Gastroesophageal sphincter (tissue), 3 donors: Measurements from ENCODE around the gene KCNQ4.

ENCODE experiments used
- EP300 ChIP-seq: sonication (generic); formaldehyde crosslinking; IDR thresholded peaks from one replicate; pipeline ENCODE4 v1.6.1; 2017; ENCODE audit warnings: antibody characterized with exemption, mild to moderate bottlenecking
- POLR2A ChIP-seq, 2 donors: fragments of 450-650 bp; IDR thresholded peaks; one replicate each; pipeline ENCODE4 v1.6.1; 2017; ENCODE audit warnings: antibody characterized with exemption in 2 of 2, mild to moderate bottlenecking in 2 of 2, moderate library complexity in 1 of 2
- TF ChIP-seq, protein P1 (sequence below), 4 experiments: fragments of 200-600 bp in 2 of 4; fragments of 450-650 bp in 2 of 4; sonication (generic) in 1 of 4; IDR thresholded peaks; one replicate each; pipeline ENCODE4 v1.5.1; 2017 to 2019; ENCODE audit warnings: antibody characterized with exemption in 4 of 4, mild to moderate bottlenecking in 2 of 4, moderate library complexity in 2 of 4

GRCh38 chr1:40760984-40761383 lies 22.6 kb upstream of the KCNQ4 start:
- TF ChIP-seq, protein P1, sequence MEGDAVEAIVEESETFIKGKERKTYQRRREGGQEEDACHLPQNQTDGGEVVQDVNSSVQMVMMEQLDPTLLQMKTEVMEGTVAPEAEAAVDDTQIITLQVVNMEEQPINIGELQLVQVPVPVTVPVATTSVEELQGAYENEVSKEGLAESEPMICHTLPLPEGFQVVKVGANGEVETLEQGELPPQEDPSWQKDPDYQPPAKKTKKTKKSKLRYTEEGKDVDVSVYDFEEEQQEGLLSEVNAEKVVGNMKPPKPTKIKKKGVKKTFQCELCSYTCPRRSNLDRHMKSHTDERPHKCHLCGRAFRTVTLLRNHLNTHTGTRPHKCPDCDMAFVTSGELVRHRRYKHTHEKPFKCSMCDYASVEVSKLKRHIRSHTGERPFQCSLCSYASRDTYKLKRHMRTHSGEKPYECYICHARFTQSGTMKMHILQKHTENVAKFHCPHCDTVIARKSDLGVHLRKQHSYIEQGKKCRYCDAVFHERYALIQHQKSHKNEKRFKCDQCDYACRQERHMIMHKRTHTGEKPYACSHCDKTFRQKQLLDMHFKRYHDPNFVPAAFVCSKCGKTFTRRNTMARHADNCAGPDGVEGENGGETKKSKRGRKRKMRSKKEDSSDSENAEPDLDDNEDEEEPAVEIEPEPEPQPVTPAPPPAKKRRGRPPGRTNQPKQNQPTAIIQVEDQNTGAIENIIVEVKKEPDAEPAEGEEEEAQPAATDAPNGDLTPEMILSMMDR (IDR thresholded peaks at IDR 0.05): no peak
- no peak for TF ChIP-seq EP300
- TF ChIP-seq POLR2A (IDR thresholded peaks at IDR 0.05): no peak
